CD4-positive, alpha-beta T cell treated with Interleukin-17A for 1 hour (primary cell): ENCODE data around the gene GSTM5.
"Not testable (repeated sequence)": the region's sequence is repeated elsewhere in the genome, so short reads cannot be mapped to it uniquely, and the experiment has no call there.

Experiments
- DNase-seq: peaks from one replicate; pipeline ENCODE4 v3.0.0-alpha.2; 2020

Gene GSTM5

GRCh38 chr1:109697861-109698260 is 14.2 kb upstream of the GSTM5 start:
- not testable (repeated sequence) for DNase-seq

DNA sequence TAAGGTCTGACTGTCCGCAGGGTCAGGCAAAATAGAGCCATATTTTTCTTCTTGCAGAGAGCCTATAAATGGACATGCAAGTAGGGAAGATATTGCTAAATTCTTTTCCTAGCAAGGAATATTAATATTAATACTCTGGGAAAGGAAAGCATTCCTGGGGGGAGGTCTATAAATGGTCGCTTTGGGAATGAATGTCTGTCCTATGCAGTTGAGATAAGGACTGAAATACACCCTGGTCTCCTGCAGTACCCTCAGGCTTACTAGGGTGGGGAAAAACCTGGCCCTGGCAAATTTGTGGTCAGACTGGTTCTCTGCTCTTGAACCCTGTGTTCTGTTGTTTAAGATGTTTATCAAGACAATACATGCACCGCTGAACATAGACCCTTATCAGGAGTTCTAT is 9.1 kb upstream of the GSTM5 start:
- DNase-seq = not testable (repeated sequence)

DNA sequence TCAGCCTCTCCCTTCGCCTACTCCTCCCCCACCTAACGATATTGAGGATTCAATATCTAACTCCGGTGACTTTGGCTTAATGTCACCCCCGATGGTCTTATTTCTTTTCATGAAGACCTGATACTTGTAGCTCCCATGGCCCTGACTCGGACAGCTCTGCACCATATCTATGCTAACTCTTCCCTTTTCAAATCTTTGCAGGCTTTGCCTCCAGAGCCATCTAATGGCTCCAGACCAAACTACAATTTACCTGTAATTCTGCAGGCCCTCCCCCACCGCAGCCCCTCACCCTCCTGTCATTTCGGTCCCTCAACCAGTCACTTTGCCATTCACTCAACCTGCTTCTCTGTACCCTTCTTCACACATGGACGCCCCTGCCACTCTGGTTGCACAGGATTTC is 7.9 kb upstream of the GSTM5 start:
- DNase-seq = no peak

DNA sequence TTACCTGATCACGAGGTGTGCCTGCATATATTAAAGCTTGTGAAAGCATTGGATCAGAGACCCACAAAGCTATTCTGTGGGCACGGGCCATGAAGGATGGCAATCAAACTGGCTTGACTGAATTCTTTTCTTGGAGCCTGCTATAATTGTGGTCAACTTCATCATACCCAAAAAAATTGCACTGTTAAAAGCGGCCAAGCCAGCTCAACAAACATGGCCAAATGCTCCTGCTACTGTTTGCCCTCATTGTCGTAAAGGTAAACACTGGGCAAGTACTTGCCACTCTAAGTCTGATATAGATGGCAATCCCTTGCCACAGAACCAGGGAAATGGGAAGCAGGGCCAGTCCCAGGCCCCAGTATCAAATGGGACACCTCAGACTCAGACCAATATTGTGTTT is 6.6 kb upstream of the GSTM5 start:
- DNase-seq = no peak

- not testable (repeated sequence) for DNase-seq
These were observed 3.1 kb upstream of the GSTM5 start for GRCh38 chr1:109708949-109709348.

GRCh38 chr1:109709822-109710221 is 2.2 kb upstream of the GSTM5 start:
- DNase-seq = not testable (repeated sequence)

DNA sequence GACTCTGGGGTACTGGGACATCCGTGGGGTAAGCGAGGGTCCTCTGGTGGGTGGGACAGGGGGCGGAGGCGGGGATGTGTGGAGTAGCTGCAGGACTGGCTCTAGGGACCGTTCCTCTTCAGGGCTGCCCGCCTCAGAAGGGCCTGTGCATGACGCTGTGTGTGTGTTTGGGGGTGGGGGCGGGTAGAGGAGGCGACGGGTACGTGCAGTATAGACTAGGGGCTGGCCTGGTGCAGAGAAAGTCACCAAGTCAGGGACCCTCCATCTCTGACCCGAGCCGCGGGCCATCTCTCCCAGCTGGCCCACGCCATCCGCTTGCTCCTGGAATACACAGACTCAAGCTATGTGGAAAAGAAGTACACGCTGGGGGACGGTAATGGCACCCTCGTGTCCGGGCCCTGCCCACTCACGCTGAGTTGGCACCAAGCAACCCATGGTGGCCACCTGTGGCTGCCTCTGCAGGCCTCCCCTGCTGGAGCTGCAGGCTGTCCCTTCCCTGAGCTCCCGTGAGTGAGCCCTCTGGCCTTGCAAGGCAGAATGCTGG is 342 bp downstream of the GSTM5 start:
- no peak for DNase-seq

GRCh38 chr1:109713636-109714035 is 1.6 kb downstream of the GSTM5 start:
- no peak for DNase-seq

DNA sequence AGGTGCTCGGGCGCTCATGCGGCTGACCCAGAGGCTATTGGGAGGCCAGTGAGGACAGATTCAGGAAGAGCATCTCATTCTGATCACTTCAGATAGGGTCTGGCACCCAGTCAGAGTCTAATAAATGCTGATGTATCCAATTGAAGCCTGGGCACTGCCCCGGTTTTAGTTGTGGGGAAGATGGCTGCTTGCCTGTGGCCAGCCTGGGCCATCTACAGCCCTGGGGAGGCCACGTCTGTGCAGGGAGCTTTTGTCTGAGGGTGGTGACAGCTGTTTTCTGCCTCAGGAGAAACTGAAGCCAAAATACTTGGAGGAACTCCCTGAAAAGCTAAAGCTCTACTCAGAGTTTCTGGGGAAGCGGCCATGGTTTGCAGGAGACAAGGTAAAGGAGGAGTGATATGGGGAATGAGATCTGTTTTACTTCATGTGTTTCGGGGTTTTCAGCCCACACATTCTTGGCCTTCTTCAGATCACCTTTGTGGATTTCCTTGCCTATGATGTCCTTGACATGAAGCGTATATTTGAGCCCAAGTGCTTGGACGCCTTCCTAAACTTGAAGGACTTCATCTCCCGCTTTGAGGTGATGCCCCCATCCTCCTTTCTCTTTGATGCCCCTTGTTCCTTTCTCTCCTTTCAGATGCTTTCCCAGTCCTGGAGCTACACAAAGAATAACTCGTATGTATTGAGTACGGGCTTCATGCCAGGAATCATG is 2.8 kb downstream of the GSTM5 start:
- no peak for DNase-seq

GRCh38 chr1:109716121-109716520 is 4.1 kb downstream of the GSTM5 start:
- no peak for DNase-seq

- no peak for DNase-seq
These were observed 4.6 kb downstream of the GSTM5 start for GRCh38 chr1:109716570-109717090.

- no peak for DNase-seq
These were observed 5.7 kb downstream of the GSTM5 start for GRCh38 chr1:109717729-109718128.

DNA sequence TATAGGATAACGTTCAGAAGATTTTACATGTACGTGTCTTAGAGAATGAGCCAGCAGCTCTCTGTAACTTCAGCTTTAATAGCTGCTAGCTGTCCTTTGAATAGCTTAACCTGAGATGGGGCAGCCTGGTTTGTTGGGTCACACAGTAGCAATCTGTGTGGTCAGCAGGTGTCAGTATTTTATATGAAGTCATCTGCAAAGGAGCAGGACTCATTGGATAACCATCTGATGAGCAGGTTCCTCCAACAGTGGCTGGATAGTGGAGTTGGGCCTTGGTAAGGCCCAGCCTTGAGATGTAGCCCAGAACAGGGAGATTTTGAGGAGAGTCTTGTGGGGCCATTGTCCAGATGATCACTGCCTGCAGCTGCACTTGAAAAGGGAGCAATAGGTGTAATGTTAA is 6.4 kb downstream of the GSTM5 start:
- DNase-seq = no peak

DNA sequence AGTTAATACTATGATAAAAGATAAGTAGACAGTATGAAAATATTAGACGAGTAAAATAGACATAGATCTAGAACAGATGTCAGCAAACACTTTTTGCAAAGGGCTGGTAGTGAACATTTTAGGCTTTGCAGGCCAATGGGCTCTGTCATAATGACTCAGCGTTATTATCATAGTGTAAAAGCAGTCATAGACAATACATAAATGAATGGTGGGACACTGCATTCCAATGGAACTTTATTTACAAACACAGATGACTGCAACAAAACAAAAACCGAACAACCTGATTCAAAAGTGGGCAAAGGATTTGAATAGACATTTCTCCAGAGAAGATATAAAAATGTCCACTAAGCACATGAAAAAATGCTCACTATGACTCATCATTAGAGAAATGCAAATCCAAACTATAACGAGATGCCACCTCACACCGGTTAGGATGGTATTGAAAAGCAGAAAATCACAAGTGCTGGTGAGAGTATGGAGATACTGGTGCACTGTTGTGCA is 7.3 kb downstream of the GSTM5 start:
- no peak for DNase-seq

GRCh38 chr1:109721042-109721441 is 9.0 kb downstream of the GSTM5 start:
- DNase-seq = no peak

DNA sequence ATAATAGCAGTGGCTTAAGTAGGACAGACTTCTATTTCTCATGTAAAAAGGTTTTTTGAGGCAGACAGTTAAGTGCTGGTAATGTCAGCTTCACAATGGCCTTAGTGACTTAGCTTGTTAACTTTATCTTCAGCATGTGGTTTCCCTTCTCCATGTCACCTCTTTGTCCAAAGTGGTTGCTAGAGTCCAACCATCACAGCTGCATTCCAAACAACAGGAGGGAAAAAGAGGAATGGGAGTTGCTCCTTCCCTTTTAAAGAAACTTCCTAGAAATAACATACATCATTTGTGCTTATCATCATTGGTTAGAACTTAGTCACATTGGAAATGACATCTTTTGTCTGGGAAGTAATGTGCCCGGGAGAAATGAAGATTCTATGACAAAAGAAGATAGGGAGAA is 9.9 kb downstream of the GSTM5 start:
- no peak for DNase-seq

DNA sequence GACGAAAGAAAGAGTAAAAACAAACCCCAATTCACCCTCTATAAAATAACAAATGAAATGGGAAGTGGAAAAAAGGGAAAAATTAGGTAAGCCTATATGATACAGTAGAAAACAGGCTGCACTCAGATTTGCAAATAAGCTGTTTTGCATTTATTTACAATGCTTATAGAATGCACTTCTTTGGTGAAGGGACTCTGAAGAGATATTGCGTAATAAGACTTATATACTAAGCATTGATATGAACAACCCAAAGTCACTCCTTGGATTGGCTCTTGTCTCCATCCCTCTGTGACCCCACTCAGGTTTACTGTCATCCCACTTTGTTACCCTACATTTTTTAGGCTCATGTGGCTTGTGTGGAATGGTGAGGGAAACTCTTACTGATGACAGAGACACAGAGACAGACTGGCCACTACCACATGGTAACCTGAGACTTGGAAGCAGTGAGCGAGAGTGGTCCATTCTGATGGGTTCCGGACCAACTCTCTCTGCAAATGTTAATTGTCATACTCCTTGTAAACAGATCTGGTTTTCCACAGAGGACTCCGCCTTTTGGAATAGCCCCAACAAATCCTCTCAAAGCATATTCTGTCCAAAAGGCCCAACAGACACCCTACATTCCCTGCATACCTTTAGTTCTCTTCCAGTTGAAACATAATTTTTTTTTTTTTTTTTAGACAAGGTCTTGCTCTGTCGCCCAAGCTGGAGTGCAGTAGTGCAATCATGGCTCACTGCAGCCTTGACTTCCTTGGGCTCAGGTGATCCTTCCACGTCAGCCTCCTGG is 11.0 kb downstream of the GSTM5 start:
- no peak for DNase-seq

GRCh38 chr1:109724933-109725332 is 12.9 kb downstream of the GSTM5 start:
- no peak for DNase-seq

- DNase-seq = no peak
These were observed 13.5 kb downstream of the GSTM5 start for GRCh38 chr1:109725510-109725909.

GRCh38 chr1:109726007-109726406 is 14.0 kb downstream of the GSTM5 start:
- no peak for DNase-seq

DNA sequence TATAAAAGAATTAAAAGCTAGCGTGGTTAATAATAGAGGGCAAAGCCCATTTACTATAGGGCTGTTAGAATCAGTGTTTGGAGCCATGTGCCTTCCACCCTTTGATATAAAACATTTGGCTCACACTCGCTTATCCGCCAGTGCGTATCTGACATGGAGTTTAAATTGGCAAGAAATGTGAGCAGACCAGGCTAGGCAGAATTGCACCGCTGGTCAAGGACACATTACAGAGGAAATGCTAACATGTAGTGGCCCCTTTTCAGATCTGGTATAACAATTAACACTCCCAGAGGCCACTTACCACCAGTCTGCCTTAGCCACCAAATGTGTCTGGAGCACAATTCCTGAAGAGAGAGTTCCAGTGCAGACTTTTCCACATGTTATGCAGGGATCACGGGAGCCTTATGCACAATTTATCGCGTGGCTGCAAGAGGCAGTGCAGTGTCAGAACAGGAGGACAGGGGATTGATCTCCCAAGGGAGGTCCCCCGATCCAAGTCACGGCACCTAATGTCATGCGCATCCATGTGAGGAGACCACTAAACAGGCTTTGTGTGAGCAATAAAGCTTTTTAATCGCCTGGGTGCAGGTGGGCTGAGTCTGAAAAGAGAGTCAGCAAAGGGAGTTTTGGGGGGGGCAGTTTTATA is 14.8 kb downstream of the GSTM5 start:
- no peak for DNase-seq

- no peak for DNase-seq
These were observed 16.8 kb downstream of the GSTM5 start for GRCh38 chr1:109728870-109729269.

- DNase-seq = no peak
These were observed 18.6 kb downstream of the GSTM5 start for GRCh38 chr1:109730666-109731065.
